ENCODE measurements around the gene SLC25A46.
A peak's percentile ranks its signal among the peaks of the same experiment; 100 is the strongest.
"Not testable (repeated sequence)": the region's sequence is repeated elsewhere in the genome, so short reads cannot be mapped to it uniquely, and the experiment has no call there.

SLC25A46 gene

DNA sequence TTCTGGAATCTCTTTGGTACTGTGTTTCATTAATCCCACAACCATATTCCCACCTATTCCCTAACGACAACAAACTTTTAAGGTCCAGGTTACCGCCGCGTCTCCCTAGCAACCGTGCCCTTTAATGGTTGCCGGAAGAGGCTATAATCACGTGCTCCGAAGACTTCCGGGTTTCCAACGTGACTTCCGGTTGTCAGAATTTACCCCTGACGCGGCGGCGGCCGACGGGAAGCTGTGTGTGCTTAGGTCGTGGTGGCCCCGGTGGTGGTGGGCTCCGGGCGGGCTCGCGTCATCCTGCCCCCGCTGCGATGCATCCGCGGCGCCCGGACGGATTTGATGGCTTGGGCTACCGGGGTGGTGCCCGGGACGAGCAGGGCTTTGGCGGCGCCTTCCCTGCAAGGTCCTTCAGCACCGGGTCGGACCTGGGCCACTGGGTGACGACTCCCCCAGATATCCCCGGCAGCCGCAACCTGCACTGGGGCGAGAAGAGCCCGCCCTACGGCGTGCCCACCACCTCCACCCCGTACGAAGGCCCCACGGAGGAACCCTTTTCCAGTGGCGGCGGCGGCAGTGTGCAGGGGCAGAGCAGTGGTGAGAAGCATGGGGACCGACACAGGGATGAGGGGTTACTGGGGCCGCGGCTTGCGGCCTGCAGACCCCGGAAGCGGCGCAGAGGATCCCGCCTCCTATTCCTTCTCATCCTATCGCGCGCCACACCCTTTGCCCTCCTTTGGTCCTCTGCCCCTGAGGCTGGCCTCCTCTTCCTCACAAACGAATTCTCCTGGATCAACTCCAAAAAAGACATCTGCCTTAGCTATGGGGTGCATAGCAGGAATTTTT is at the start of gene SLC25A46:
TSS of gene SLC25A46 (plus strand) at position 196 of the 840 bp plus-strand sequence. CDS start at position 309, 113 bp downstream.
- peak; percentile 93 for DNase-seq

DNA sequence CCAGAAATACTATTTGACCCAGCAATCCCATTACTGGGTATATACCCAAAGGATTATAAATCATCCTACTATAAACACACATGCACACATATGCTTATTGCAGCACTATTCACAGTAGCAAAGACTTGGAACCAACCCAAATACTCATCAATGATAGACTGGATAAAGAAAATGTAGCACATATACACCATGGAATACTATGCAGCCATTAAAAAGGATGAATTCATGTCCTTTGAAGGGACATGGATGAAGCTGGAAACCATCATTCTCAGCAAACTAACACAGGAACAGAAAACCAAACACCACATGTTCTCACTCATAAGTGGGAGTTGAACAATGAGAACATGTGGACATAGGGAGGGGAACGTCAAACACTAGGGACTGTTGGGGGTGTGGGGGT is 48.2 kb upstream of the SLC25A46 start:
- not testable (repeated sequence) for DNase-seq

GRCh38 chr5:110692669-110693068 is 46.1 kb upstream of the SLC25A46 start:
- DNase-seq, result not testable (repeated sequence)

- no peak for DNase-seq
Observed at GRCh38 chr5:110702300-110702699, 36.5 kb upstream of the SLC25A46 start.

GRCh38 chr5:110702704-110703103 is 36.1 kb upstream of the SLC25A46 start:
- no peak for DNase-seq

DNA sequence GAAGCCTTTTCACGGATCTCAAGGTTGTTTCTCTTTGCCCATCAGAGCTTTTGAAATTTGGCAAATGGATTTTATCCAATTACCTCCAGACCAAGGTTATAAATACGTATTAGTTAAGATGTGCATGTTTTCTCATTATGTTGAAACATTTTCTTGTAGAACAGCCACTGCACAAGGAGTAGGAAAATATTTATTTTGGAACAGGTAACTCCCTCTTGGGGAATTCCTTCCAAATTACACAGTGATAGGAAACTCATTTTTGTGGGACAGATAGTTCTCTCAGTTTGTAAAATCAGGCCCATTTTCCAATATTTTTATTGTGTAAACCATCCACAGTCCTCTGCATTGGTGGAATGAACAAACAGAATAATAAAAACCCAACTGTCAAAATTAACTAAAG is 35.3 kb upstream of the SLC25A46 start:
- DNase-seq, result no peak

DNA sequence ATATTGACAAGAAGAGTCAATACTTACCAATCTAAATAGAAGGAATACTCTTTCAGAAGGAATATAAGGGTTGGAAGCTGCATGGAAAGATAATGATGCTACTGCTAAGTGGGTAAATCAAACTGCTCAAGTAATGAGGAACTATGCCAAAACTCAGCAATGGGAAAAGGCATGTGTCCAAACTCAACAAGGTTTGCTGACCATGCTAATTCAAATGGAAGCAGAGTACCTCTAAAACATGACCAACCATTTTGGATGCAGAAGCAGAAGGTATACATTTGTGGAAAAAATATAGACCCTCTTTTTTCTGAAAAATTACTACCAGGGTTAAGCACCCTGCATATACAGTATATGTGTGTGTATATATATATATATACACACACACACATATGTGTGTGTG is 33.5 kb upstream of the SLC25A46 start:
- DNase-seq, result no peak

DNA sequence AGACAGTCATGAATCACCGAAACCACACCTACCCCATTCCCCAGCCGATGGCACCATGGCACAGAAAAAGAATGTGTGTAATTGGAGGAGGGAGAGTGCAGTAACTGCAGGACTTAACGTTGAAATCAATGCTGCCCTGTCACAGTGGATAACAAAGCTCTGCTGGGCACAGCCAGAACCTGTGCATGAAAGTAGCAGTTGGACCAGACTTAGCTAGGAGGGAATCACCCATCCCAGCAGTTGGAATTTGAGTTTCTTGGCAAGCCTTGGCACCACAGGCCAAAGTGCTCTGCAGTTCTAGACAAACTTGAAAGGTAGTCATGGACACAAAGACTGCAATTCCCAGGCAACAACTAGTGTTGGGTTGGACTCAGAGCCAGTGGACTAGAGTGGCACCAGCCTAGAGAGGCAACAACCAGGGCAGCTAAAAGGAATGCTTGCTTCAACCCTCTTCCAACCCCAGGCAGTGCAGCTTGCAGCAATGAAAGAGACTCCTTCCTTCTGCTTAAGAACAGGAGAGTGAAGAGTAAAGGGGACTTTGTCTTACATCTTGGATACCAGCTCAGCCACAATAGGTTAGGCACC is 31.5 kb upstream of the SLC25A46 start:
- DNase-seq, result no peak

DNA sequence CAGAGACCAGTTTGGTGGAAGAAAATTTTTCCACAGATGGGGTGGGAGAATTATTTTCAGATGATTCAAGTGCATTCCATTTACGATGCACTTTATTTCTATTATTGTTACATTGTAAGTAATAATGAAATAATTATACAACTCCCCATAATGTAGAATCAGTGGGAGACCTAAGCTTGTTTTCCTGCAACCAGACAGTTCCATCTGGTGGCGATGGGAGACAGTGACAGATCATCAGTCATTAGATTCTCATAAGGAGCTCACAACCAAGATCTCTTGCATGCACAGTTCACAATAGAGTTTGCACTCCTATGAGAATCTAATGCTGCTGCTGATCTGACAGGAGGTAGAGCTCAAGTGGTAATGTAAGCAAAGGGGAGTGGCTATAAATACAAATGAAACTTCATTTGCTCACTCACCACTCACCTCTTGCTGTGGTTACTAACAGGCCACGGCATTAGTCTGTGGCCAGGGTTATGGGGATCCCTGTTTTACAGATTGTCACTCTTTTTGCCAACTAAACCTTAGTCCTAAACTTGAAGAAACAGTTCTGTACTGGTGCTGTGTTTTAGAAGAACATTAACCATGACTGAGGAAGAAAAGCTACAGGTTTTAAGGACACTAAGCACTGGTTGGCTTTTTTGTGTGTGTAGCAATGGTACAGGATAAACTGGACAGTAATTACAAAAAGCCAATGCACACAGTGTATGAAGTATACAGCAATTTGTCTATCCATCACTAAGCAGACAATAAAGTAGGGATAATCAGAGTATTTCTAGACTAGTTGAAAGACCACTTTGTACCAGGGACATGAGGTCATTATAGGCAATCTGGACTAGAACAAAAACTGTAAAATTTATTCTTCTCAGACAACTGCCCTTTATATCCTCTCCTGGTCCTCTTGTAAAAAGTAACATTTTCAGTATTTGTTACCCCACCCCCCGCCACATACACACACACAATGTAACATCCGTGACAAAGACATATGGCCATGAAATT is 22.3 kb upstream of the SLC25A46 start:
- DNase-seq, result no peak

DNA sequence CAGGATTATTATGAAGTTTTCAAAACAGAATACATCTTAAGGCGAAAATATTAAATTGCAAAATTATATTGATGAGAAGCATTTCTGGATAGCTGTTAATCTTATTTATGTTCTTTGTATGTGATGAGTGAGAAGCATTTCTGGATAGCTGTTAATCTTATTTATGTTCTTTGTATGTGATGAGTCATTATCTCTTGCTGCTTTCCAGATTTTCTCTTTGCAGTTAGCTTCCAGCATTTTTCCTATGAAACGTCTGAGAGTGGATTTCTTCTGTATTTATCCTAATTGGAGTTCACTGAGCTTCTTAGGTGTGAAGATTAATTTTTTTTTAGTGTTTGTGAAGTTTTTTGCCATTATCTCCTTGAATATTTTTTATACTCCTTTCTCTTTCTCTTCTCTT is 20.5 kb upstream of the SLC25A46 start:
- DNase-seq, result no peak

DNA sequence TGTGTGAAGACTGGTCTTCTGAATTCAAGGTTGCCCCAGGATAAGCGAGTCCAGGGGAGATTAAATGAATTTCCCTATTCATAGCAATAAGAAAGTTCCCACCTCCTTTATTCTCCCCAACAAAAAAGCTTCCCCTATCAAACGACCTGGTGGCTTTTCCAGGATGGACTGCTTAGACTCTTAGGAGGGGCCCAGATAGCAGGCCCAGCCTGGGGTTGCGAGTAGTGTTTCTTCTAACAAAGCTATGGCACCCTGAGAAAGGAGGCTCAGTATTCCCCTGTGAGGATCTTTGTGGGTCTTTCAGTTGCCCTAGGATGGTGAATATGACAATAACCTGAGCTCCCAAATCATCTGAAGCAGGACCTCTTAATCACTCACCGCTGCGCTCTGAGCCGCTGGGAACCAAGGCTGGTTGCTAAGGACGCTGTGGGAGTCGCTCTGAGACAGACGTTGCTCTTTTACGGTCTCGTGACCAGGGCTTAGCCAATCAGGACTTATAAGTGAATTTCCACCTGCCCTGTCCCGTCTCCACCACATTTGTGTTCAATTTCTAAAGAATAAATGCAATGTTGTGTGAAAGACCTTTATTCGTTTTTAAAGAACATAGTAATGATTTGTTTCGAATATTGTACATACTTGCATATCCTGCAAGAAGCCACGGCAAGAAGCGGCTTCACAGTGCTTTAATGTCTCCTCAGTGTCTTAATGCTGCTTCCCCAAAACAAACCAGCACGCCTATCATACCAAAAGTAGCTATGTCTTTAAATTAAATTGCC is 12.4 kb upstream of the SLC25A46 start, which contains the start of gene TMEM232:
TSS of gene TMEM232 (minus strand) at position 423 of the 776 bp plus-strand sequence. CDS start 59,319 bp downstream, outside the sequence.
- DNase-seq, result peak; percentile 71

- no peak for DNase-seq
Observed at GRCh38 chr5:110727025-110727314, 11.8 kb upstream of the SLC25A46 start.

- DNase-seq, result not testable (repeated sequence)
Observed at GRCh38 chr5:110731499-110731898, 7.3 kb upstream of the SLC25A46 start.

DNA sequence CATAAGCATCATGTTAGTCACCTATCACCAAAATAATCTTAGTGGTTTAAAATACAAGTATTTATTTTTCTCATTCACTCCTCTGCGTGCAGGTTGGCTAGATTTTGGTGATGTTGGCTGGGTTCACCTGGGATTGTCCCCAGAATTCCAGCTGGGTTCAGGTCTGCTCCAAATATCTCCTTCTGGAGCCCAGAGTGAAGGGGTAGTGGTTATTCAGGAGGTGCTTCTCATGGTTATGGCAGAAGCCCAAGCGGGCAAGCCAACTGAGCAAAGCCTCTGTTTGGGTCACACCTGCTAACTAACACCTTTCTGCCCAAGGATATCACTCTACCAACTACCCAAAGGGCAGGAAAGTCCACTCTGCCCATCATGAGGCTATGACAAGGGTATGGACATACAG is 4.7 kb upstream of the SLC25A46 start:
- DNase-seq, result no peak

DNA sequence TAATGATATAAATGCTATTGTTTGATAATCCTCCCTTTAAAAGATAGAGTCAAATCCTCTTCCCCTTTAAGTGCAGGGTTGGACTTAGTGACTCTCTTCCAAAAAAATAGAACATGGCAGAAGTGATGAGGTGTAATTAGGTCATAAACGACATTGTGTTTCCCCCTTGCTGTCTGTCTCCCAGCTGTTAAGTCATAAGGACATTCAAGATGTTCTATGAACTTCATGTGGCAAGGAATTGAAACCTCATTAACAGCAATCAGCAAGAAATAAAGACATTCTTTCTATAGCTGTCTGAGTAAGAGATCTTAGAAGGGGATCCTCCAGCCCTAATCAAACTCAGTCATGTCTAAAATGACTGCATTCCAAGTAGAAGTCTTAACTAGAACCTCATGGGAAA is 3.3 kb upstream of the SLC25A46 start:
- no peak for DNase-seq

DNA sequence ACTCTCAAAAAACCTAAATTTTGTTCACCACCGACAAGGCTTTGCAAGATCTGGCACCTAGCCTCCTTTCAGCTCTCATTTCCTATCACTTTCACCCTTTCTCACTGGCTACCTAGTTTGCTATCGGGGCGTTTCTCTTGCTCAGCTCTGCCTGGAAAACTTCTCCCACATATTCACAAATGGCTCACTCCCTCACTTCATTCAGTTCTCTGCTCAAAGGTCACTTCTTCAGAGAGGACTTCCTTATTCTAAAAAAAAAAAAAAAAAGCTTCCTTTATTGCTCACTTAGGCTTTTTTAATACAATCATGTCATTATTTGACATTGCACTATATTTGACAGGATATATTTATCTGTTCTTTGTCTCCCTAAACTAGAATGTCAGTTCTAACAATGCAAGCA is 2.1 kb upstream of the SLC25A46 start:
- DNase-seq, result no peak

DNA sequence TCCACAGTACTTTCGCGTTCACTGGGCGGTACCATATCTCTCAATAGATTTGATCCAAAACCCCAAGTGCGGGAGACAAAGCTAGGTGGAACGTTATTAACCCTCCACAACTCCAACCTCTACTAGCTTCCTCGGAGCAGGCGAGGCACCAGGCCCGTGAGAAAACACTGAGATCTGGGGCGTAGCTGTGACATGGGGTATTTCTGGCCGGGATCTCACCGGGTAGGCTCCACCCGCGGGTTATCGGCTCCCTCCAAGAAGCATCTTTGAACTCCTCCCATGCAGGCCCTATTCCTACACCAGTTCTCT is 350 bp upstream of the SLC25A46 start:
- DNase-seq, result no peak

GRCh38 chr5:110751902-110752762 is 13.3 kb downstream of the SLC25A46 start:
- peak; percentile 91 for DNase-seq

GRCh38 chr5:110752953-110753352 is 14.1 kb downstream of the SLC25A46 start:
- peak; percentile 57 for DNase-seq

DNA sequence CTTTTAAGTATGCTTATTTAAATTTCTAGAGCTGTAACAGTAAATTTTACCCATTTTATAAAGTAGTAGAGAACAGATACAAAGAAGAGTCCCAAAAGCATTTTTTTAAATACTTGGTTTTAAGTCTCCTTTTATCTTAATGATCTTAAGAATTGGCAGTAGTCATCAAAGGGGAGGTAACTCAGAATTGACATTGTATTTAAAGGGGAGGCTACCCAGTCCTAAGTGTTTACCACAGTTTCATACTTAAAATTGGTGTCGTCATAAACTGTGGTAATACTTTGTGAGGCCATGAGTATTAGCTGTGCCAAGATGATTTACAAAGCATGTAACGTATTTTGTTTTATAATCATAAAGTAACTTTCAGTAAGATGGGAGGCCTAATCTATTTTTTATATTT is 14.8 kb downstream of the SLC25A46 start:
- peak; percentile 29 for DNase-seq

DNA sequence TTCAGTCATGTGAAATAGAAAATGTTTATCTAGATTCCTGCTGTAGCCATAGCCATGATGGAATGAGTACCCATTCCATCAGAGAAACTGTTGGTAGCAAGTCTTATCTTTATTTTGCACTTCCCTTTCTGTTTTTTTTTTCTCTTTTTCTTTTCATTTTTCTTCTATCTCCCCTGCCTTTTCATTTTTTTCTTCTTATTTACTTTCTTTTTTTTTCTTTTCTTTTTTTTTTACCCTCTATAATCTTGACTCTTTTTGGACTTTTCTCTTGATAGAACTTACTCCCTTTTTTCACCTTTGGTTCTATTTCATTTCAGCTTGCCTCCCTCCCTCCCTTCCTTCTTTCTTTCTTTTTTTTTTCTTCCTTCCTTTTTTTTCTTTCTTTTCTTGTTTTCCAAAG is 15.4 kb downstream of the SLC25A46 start:
- DNase-seq, result no peak
